Measurements from ENCODE around the gene AGBL4.
"Not testable (repeated sequence)": the region's sequence is repeated elsewhere in the genome, so short reads cannot be mapped to it uniquely, and the experiment has no call there.

AGBL4 gene

DNA sequence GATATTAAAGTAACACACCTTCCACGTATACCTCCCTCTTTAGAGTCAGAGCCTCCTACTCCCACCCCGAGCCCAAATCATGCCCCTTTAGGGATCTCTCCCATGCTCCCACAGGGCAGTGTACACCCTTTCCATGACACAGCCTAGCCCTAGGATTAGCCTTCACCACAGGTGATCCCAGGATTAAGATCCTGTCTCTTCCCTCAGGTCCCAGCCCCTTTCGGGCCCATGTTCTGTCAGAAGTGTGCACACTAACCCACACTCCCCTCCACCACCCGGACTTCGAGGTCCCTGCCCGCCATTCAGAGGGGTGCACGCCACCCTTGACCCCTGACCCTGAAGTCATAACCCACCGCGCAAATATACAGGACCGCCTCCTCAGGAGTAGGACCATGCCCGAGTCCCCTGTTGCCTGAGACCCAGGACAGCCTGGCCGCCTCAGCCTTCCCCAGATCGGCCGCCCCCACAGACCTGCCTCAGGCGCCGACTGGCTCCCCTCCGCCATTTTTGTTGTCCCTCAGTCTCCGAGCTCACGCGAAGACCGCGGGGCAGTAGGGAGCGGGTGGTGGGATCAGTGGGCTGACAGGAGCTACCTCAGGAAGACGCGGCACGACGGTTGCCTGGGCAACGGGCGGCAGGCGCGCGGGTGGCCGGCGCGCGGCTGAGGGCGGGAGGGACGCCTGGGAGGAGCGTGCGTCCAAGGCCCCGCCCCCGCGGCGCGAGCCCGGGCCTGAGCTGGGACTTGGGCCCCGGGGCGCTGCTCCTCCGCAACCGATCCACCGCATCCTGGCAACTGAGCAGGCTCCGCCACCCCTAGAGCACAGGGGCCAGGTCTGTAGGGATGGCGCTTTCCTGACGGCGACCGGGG, at the start of gene AGBL4:
TSS of gene AGBL4 (minus strand) at position 663 of the 868 bp plus-strand sequence.
- peak; percentile 57 for DNase-seq

DNA sequence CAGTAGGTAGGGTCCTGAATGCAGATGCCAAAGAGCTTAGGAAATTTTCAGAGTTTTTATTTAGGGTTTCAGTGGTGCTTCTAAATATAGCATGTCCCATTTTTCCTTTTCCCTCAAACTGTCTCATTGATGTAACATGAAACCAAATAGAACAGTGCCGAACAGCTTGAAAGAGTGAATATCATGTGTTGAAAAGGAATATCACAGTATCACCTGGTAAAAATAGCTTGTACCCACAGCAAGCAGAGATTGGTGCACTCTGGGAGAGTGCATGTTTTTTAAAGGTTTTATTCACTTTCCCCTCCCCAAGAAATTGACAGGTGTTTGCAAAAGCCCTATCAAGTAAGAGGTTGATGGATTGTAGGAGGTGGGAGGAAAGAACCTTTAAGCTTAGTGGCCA, 43.1 kb upstream of the AGBL4 start:
- DNase-seq, result no peak

DNA sequence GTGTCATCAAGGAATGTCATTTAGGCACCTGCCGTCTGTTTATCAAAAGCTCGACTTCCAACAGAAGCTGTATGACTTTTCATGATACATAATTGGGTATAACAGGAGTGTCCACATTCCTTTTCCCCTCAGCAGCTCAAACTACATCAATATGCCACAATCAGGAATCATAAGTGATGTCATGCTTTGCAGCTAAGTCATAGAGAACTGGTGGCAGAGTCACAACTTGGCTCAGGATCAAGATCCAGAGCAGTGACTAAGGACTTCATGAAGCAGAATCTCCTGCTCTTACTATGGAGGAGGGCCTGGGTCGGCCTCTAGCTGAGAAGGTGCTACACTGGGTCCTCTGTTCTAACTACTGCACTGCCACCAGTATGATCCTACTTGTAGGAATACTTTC, 36.5 kb upstream of the AGBL4 start:
- DNase-seq, result no peak

DNA sequence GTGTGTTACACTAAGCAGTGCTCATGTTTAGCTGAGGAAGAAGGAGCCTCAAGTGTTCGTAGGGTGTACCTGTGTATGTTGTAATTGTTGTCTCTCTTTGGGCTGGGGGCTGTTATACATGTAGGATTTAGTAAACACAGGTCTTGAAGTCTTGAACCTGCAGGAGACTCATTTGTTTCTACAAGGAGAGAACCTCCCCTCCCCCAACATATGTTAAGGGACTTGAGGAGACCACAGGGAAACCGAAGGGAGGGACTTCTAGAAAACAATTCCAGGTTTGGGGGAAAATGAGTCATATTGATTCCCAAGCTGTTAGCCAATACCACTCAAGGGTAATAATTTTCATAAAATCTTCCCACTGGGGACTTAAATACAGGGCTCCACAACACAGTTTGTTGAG, 25.0 kb upstream of the AGBL4 start:
- DNase-seq, result no peak

DNA sequence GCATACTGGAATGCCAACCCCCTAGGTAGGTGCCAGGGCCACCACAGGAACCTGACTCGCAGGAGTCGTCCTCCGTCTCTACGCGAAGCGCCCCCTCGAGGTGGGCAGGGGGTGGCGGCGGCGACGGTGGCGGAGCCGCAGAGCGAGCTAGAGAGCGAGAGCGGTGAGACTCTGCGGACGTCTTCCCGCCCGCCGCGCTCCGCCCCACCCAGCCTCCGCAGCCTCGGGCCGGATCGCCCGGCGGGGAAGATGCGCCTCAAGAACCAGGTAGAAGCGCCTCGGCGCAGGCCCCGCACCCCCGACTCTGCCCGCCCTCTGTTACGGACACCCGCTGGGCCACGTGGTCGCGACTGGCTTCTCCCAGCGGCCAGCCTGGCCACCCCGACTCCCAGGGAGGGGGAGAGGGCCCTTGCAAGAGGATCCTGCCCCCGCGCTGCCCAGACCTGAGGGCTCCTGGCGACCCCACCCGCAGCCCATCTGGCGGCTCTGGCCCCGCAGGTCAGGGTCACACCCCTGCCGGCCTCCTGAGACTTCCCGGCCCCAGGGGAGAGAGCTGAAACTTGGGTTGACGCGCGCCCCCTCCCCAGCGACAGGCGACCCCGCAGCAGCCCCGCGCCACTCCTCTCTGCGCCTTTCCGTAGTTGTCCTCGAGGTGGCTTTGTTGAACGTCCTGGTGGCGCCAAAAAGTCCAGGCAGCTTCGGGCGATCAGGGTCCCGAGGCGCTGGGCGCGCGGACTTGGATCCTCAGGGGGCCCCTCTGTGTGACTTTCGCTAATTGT, 24.4 kb upstream of the AGBL4 start:
- DNase-seq, result no peak

DNA sequence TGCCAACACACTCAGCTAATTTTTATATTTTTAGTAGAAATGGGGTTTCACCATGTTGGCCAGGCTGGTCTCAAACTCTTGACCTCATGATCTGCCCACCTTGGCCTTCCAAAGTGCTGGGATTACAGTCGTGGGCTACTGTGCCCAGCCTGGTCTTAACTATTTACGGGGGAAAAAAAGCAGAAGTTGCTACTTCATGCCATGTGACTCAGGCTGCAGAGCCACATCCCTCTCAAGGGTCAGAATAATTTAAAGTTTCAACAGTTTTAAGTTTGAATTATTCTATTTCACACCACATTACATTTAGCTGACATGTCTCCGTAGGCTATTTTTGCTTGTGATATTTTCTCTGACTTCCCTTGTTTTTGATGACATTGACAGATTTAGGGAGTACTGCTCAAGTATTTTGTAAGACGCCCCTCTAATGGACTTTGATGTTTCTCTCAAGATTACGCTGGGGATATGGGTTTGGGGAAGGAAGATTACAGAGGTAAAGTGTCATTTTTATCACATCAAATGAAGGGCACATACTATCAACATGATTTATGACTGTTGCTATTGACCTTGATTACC, 14.6 kb upstream of the AGBL4 start:
- no peak for DNase-seq

DNA sequence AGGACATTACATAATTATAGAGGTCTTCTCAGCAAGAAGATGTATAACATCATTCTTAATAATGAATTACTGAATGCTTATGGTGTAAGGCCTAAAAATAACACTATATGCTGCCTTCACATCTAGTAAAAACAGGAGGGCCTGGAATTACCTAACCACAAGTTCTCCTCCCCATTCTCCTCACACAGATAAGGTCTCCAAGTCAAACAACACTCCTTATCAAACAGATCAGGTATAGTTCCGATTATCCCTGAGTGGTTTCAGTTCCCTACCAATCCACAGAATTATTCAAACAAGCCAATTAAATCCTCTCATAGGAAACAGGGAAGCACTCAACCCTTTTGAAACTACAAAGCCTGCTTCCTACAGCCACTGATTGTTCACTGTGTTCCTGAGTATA, 4.0 kb upstream of the AGBL4 start:
- no peak for DNase-seq

DNA sequence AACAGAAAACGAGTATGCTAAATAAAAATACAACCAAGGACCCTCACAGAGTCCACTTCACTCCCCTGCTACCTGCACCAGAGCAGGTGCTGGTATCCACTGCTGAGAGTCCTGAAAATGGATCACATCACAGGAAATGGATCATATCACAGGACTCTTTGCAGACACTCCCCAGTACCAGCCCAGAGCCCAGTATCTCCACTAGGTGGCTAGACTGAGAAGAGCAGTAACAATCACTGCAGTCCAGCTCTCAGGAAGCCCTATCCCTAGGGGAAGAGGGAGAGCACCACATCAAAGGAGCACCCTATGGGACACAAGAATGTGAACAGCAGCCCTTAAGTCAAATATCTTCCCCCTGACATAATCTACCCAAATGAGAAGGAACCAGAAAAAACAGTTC, 28.0 kb downstream of the AGBL4 start:
- DNase-seq, result no peak

DNA sequence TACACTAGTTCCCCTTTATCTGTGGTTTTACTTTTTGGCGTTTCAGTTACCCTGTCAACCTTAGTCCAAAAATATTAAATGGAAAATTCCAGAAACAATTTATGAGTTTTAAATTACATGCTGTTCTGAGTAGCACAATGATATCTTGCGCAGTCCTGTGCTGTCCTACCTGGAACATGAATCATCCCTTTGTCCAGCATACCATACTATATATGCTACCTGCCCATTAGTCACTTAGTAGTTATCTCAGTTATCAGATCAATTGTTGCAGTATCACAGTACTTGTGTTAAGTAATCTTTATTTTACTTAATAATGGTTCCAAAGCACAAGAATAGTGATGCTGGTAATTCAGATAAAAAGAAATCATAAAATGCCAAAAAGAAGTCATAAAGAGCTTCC, 52.7 kb downstream of the AGBL4 start:
- no peak for DNase-seq

DNA sequence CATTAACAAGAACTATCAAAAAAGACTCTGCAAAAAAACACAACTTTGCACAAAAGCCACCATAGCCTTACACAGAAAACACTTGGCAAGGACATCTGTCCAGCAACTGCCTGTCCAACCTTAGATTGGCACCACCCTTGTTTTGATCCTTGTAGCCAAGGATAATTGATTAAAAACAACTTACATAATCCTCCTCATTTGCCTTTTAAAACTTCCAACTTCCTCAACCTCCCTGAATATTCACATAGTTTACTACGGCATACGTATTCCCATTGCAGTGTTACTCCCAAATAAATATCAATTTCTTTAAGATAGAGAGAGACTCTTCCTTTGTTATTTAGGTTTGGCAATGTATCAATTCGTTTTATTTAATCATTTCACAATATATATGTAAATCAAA, 72.4 kb downstream of the AGBL4 start:
- no peak for DNase-seq

DNA sequence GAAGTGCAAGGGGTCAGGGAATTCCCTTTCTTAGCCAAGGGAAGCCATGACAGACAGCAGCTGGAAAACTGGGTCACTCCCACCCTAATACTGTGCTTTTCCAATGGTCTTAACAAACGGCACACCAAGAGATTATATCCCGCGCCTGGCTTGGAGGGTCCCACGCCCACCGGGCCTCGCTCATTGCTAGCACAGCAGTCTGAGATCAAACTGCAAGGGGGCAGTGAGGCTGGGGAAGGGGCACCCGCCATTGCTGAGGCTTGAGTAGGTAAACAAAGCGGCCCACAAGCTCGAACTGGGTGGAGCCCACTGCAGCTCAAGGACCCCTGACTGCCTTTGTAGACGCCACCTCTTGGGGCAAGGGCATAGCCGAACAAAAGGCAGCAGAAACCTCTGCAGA, 108.5 kb downstream of the AGBL4 start:
- not testable (repeated sequence) for DNase-seq

DNA sequence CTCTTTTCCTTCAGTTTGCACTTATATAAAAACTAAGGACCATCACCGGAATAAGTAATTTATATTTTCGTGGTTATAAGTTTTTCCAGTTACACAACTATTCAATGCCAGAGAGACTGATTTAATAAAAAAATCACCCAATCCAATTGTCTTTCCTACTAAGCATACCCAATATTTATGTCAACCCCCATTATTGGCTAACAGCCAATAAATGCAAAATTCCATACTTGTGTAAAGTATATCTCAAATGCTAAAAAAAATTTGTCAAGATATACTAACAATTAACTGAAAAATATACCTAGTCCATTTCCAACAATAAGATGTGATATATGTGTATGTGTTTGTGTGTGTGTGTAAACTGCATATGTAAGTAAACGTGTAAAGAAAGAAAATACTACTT, 117.4 kb downstream of the AGBL4 start:
- DNase-seq, result no peak

DNA sequence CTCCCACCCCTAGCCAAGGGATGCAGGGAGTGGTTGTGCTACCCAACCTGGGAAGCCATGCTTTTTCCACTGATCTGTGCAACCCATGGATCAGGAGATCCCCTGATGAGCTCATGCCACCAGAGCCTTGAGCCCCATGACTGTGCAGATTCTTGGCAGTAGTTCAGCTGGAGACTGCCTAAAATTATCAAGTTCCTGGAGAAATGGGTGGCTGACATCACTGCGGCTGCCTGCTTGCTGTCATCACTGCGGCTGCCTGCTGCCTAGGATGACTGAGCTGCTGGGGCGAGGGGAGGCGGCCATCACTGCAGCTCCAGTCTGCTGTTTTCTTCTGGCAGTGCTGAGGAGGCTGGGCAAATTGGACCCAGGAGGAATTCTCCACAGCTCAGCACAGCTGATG, 159.2 kb downstream of the AGBL4 start:
- no peak for DNase-seq

DNA sequence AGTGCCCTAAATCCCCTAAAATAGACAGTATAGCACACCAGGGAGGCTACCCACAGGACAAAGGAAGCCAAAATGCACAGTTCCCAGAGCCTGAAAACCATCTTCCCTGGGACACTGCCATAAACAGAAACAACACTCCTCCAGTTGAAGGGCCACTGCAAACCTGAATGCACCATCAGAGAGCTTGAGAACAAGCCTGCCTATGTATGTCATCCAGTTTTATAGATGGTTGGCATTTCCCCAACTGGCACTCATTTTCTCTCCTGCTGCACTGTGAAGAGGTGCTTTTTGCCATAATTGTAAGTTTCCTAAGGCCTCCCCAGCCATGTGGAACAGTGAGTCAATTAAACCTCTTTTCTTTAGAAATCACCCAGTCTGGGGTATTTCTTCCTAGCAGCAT, 169.0 kb downstream of the AGBL4 start:
- peak; percentile 60 for DNase-seq

DNA sequence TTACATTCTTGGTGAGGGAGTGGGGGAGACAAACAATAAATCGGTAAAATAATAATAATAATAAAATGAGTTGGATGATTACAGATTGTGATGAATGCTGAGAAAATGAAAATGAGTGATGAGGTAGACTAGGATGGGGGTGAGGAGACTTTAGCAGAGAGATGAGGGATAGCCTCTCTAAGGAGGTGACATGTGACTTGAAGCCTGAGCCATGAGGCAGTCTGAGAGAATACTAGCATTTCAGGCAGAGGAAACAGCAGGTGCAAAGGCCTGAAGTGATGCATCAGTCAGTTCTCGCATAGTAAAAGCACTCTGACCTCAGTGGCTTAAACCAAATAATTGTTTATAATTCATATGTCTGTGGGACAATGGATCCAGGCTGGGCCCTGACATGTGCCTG, 181.2 kb downstream of the AGBL4 start:
- no peak for DNase-seq

DNA sequence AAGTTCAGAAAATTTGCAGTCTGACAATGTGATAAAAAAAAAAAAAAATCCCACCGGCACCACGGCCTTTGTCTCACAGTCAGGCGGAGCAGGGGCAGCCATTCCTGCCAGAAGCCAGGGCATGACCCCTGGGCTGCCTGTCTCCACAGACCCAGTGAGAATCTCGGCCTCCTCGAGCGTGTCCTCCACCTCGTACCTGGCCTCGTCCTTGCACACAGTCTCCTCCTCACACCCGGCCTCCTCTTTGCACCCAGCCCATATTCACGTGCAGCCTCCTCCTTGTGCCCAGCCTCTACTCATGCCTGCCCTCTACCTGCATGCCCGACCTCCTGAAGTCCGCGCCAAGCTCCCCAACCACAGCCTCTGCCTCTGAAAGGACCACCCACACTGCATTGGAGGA, 182.0 kb downstream of the AGBL4 start:
- no peak for DNase-seq

DNA sequence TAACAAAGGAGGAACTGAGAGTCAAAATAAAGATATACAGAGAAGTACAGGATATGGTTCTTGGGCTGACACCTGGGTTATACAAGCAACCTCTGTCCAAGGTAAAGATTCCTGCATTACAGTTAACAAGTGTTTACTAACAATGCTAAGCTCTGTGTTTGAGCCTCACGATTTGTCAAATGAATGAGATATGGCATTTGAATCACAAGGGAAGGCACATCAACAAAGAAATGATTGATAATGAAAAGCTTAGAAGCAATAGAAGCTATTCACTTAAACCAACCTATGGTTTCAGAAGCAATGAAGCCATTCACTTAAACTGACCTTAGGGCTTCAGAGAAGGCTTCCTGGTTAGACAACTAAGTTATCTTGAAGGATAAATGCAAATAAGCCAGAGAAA, 199.5 kb downstream of the AGBL4 start:
- DNase-seq, result no peak

DNA sequence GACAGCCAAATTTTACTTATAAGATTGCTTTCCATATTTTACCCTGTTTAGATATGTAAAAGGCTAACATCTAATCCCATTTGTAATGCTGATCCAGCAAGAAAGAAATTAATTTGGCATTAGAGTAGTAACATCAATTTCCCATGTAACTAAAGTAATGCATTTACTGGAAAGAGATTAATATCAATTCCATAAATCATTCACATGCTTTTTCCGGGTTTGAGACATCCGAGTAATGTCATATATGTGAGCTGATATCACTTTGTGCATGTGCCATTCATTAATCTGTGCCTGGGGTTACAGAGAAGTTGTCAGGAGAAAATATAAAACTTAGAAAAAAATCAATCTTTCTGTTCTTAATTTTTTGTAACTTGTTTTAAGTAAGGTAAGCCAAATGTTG, 206.1 kb downstream of the AGBL4 start:
- no peak for DNase-seq

DNA sequence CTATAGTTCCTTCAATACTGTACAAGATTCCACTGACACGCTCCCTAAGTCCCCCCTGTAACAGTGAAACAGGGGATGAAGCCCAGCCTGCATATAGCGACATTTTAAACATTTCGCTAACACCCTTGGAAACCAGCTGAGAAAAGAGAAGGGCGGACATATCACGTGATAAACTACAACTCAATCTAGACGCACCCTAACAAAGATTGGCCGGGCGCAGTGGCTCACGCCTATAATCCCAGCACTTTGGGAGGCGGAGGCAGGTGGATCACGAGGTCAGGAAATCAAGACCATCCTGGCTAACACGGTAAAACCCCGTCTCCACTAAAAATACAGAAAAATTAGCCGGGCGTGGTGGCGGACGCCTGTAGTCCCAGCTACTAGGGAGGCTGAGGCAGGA, 236.7 kb downstream of the AGBL4 start:
- DNase-seq, result not testable (repeated sequence)

DNA sequence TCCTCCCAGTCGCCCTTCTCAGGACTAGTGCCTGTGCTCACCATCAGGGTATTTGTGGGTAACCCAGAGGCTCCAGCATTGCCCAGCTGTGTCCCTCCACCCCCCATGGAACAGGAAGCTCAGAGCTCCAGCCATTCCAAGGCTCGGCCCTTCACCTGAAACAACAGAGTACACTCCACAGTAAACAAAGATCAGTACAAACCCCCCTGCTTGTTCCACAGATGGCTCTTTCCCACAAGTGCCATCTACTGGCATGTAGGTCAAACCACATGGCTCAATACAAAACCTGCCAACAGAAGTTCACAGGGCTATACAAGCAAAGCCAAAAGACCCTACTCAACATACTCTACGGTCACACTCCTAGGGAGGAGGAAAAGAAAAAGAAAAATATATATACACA, 258.7 kb downstream of the AGBL4 start:
- no peak for DNase-seq

DNA sequence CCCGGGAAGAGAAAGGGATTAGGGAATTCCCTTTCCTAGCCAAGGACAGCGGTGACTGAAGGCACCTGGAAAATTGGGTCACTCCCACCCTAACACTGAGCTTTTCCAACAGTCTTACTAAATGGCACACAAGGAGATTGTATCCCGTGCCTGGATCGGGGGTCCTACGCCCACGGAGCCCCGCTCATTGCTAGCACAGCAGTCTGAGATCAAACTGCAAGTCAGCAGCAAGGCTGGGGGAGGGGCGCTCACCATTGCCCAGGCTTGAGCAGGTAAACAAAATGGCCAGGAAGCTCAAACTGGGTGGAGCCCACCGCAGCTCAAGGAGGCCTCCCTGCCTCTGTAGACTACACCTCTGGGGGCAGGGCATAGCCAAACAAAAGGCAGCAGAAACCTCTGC, 285.6 kb downstream of the AGBL4 start:
- DNase-seq, result not testable (repeated sequence)

DNA sequence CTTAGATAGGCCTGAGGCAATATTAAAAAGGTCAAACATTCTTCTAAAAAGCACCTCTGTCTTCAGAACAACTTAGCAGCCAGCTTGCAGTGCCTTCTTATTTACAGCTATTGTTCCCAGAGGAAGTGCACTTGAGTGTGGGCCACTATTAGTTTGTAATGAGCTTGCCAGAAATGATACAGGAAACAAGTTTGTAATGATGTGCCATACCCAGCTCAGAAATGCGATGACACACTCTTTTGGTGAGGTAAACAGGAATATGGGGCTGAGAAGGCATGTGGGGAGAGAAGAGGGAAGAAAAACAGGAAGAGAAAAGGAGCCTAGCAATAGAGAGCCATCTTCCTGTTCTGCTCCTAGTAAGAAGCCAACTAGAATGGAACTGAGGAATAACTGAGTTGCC, 295.4 kb downstream of the AGBL4 start:
- no peak for DNase-seq

DNA sequence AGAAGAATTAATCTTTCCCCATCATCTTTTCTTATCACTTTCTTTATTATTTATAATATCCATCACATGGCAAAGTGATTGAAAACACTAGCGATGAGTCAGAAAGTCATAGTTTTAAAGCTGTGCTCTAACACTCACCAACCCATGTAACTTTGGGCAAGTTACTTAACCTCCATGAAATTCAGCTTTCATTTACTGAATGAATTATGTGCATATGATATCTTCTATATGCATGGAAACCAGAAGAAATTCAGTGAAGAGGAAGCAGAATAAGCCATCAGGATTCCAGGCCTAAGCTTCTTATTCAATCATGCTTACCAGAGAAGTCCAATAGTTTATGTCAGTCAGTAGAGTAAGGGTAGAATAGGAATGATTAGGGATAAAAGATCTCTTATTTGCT, 300.1 kb downstream of the AGBL4 start:
- no peak for DNase-seq

DNA sequence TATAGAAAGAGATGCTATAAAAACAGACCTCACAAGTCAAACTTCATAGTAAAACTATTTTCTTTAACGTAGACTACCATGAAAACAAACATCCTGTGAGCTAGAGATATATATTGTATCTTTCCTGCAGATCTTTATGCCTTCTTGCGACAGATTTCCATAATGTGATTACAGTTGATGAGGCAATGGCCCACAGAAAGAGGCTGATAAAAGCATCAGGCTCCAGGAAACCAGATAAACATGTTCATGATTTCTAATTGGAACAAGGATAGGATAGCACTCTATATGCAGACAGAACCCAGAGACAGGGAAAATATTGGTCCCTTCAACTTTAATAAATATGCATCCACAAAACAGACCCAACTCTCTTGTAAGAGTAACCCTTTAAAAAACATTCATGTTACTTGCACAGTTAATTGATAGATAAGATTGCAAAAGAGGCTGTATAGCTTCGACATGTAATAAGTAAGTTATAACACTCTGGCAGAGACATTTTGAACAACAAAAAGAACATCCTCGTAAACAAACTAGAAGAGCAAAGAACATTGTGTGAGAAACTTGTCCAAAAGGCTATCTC, 329.4 kb downstream of the AGBL4 start:
- no peak for DNase-seq
